Measurements from ENCODE around the gene ABI3BP.
A peak's percentile ranks its signal among the peaks of the same experiment; 100 is the strongest.

Gene ABI3BP

DNA sequence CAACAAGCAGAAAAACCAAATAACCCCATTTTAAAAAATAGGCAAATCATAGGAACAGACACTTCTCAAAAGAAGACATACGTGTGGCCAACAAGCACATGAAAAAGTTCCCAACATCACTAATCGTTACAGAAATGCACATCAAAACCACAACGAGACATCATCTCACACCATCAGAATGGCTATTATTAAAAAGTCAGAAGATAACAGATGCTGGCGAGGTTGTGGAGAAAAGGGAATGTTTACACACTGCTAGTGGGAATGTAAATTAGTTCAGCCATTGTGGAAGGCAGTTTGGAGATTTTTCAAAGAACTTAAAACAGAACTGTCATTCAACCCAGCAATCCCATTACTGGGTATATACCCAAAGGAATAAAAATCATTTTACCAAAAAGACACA is 60.7 kb downstream of the ABI3BP start:
- no peak for DNase-seq

DNA sequence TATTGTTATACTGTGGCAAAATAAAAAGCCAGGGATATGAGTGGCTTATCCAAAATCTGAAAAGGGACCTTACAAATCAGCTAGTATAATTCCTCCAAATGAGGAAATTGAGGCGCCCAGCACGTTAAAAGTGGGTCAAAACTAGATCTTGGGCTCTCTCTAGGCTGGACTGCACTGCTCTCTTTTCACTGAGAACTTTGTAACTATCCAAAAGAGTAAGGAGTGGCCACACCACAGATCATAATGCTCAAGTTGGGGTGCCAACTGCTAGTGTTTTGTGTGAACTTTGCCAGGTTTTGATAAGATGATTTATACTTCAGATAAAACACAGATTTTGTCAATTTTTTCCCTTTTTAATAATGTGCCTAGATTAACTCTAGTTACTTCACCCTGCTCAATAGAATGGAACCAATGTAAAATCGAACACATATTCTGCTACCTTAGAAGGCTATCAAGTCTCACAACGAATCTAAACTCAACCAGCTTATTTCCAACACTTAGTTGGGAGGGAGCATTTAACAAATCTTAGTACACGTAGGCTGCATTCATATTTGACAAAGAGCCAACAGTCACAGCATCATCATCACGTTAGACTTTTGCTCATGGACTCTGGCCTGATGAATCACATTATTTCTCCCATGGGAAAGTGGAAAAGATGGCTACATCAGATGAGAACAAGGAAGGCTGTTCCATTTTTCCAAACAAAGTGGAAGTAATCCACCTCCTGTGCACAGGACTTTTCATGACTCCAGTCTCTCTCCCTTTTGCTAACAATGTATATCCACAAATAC is 64.4 kb downstream of the ABI3BP start:
- no peak for DNase-seq

DNA sequence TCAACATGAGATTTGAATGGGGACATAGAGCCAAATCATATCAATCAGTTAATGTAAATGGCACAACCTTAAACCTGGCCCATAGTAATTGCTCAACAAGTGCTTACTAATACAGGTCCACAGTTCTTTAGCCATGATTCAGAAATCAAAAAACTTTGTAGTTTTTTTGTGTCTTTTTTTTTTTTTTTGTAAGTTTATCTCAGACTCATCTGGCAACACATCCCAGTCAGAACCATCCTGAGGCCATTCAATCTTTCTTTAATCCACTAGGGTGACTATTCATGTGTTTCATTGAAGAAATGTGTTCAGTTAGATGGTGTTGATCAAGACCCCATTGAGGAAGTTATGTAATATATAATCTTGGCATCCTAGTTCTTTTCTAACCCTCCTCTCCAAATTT is 65.4 kb downstream of the ABI3BP start:
- DNase-seq = no peak

DNA sequence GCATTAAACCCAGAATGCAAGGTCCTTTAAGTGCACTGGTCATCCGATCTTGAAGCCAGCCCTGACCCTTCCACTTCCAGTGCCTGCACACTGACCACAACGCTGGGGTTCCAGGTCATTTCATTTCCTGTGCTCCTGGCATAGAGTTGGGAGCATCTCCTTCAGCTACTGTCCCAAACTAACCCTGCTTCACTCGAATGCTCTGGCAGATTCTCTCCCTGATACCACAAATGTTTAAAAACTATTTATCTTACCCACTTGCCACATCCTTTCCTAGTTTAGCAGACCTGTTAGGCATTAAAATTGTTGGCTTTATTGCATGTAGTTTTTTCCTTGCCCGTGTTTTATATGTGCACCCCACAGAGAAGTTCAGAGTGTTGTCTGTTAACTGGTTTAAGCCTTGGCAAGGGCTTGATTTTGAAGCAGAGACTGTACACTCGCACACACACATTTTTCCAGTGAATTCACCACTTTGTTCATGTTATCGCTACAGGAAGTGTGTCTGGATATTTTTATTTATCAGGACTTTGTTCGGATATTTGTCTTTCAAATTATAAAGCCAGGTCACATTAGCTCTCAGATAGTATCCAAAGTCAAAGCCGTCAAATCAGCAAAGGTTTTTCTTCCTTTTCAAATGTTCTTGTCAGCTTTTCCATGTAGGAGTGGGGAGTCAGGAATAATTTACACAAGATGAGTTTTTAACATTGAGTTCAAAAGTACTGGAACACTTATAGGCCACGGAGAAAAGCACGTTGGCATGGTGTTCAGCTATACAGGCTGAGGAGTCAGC is 77.3 kb downstream of the ABI3BP start:
- DNase-seq = no peak

DNA sequence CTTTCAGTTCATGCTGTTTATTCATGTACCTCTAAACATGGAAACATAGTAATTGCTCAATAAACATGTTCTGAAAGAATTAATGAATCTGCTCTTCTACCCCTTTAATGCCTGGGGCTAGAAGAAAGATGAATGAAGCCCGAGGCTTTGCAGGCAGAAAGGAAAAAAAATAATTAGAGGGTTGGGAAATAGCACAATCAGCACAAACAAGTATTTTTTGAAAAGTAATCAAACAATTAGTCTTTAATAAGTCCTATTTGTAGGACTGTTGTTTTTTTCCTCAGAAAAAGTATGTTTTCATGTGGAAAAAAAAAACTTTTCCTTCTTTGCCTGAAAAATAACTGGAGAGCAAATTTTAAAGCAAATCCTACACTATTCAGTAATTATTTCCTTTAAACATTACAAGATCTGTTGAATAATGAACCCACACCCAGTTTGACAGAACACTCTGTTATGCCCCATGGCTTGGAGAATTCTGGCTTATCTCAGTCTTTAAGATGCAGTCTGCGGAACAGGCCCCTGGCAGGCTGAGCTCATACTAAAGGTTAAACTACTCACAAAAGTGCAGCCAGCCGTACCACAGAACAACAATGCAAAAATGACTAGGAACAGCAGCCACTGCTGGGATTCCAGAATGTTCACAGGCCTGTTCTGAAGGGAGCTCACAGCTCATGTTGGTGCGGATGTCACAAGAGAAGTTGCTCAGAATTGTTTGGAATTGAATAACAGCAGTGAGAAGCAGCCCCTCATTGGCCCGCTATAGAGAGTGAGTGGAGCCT is 79.2 kb downstream of the ABI3BP start:
- DNase-seq = no peak

DNA sequence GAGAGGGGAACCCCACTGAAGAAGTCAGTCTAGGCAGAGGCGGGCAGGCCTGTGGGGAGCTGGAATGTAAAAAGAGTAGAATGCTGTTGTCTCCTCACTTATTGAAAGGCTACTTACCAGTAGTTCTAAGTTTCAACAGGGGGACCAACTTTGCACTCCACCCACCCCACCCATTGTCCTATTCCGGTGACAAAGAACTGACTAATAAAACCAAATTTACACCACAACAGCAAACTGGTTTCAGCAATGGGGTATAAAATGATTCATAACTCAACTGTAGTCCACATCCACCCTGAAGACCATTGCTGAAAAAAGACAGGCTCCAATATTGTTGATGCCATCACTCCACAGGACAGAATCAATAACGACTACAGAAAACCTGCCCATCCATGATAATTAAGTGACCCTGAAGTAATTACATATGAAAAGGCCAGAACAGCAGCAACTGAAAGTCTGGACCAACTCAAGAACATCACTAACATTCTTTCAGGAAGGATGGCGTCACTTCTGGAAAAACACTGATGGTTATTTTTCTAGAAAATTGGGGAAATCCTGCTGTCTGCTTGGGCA is 80.2 kb downstream of the ABI3BP start:
- DNase-seq = no peak

DNA sequence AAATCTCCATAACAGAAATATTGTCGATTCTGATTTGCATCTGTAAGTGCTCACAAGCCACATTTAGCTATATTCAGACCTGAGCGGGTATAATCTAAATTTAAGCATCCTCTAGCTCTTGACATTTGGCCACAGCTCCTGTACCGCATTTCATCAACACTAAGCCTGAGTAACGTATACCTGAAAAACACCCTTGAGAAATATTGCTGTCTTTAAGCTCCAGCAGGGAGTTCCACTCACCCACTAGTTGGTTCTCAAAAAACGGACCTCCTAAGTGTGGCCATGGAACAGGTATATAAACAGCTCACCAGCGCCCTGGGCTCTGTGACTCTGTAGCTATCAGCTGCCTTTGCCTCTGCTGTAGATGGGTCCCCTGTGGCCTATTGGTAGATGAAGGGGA is 80.7 kb downstream of the ABI3BP start:
- no peak for DNase-seq

DNA sequence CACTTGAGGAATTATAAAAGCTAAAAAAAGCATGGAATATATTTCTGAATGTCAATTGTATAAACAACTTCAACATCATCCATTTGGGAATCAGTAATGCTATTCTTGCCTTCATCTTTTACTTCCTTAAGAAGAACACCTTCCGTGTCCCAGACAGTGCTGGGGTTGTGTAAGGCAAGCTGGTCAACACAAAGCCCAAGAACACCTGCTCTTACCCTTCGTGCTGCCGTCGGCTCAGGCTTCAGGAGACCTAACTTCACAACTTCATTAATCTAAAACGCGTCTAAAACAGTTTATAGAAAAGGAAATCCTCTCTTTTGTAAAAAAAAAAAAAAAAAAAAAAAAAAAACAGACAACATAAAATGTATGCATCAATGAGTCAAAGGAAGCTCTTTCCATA is 81.3 kb downstream of the ABI3BP start:
- no peak for DNase-seq

DNA sequence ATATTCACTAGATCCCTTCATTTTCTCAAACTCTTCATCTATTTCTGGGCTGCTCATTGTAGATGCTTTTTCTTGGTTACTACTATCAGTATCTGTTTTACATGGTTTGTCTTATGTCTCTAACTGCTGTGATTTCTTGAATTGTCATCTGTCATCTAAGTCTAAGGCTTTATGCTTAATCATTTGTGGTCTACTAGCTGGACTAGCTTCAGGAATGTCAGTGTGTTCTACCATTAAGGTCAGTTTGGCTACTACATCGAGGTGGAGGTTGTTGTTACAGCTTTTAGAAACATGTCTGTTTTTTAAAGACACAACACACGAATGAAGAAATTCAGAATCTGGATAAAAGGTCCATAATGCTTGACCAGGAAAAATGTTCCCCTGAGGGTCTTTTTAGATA is 82.2 kb downstream of the ABI3BP start:
- no peak for DNase-seq

DNA sequence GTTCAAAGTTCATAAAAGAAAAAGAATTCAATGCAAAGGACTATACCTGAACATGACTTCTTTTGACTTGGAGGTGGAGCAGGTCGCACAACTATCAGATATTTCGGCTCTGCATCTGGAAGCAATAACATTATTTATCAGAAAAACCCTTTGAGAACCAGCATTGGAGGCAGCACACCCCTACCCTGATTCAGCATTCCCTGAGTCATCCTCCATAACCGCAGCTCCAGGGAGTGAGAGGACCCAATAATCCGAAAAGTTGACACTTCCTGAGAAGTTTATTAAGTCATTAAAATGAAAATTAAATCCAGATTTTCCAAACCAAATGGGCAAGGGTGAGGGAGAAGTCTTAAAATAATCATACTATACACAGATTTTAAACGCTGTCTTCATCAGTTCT is 90.6 kb downstream of the ABI3BP start:
- DNase-seq = no peak

DNA sequence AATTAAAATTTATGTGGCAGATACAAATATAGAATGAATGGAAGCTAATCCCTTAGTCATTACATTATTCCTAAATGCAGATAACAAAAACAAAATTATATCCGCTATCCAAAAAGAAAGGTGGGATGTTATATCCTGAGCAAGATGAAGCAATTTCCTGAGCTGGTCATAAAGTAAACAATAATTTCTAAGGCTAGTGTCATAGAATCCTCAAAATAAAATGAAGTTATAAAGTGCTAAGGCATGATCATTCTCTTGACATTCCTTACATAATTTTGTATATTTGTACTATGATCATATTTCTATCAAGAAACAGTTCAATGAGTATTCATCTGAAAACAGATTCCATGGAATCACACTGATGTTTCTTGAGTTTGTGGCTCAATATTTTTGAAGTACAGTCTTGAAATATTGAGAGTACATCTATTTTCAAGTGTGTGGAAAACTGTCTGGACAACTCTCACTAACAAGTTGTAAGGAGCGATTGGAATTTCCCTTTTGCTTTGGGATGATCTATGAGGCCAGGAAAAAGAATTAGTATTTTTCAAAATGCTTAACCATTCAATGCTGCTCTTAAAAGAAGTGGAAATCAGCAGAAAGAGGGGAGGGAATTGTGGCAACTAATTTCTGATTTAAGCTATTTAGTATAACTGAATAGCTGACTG is 92.4 kb downstream of the ABI3BP start:
- no peak for DNase-seq

DNA sequence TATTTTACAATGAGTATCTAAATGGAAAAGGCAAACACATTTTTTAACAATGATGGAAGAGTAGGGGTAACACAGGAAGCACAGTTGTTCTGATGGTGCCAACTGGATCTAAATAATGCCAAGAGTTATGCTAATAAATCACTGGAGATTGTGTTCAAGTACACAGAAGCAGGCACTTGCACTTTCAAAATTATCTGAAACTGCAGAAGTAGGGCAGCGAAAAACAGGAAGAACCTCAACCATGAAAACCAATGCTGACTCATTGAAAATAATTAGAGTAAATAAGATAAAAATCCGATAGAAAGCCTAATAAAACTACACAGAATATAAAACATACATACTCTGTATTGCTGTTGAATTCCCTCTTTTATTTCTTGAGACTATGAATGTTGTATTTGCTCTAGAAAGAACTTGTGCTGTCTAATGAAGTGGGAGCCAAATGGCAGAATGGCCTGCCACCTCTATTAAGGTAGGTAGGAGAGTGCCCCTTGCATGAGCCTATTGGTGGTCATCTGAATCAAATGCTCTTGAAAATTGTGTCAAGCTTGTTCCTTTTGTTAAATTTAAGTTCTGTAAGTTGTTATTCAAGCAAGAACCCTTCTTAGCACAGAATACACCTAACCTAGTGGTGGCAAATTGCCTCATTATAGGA is 93.7 kb downstream of the ABI3BP start:
- no peak for DNase-seq

DNA sequence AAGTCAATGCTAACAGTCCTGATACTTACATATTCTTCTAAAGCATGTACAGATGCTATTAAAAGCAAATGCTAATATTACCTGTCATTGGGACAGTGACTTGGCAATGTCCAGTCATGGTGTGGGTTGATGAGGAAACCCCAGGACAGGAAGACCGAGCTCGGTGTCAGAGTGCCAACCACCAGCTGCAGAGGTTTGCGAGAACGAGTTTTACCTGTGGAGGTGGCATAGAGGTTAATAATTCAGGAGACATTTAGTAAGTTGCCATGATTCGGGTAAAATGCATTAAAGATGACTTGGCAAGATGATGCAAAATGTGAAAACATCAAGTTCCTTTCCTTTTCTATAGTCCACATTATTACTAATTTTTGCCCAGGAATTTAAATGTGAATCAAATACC is 94.5 kb downstream of the ABI3BP start:
- DNase-seq = no peak

DNA sequence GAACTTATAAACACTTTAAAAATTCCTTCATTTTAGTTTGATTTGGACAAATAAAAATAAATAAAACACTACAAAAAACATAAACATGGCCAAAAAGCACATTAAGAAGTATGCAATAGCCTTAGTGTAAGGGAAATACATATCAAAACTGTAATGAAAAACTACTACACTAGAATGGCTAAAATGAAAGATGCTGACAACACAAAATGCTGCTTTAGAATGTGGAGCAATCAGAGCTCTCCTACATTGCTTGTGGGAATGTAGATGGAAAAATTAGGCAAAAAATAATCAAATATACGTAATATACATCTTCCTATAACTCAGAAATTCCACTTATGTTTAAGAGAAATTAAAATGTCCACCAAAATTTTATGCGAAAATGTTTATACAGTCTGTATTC is 96.2 kb downstream of the ABI3BP start:
- DNase-seq = no peak

DNA sequence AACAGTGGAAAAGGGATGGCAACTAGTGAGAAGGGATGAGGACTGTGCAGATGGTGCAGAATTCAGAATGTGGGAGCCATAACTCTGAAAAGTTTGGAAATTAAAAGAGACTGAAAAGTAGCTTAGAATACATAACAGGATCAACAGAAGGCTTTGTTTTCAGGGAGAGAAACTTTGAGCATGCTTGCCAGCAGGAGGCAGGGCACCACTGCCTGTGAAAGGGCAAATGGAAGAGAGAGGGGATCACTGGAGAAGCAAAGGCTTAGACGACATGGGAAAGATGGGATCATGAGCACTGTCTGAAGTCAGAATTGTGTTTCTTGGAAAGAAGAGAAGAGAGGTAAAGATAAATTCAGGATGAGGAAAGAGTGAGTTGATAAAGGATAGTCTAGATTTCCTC is 99.6 kb downstream of the ABI3BP start:
- DNase-seq = no peak

DNA sequence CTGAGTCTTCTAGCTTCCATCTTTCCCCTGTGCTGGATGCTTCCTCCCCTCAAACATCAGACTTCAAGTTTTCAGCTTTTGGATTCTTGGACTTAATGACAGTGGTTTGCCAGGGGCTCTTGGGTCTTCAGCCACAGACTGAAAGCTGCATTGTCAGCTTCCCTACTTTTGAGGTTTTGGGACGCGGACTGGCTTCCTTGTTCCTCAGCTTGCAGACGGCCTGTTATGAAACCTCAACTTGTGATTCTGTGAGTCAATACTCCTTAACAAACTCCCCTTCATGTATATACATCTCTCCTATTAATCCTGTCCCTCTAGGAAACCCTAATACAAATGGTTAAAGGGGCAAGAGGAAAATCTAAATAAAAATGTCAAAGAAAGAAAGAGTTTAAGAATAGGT is 100.1 kb downstream of the ABI3BP start:
- no peak for DNase-seq

DNA sequence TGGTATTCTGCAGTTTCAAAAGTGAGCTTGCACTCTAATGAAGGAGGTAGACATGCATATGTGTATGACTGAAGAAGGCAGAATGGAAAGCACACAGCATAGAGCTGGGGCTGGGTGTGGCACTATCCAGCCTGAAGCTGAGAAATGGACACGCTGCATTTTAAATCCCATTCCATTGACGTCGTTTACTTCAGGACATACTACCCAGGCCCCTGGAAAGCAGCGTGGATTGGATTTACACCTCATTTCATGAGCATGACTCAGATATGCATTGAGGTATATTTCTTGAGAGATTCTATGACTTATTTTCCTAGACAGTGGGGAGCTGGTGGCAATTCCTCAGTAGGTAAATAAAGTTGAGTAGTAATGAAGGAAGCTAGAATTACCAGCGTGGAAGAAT is 101.4 kb downstream of the ABI3BP start:
- DNase-seq = no peak

DNA sequence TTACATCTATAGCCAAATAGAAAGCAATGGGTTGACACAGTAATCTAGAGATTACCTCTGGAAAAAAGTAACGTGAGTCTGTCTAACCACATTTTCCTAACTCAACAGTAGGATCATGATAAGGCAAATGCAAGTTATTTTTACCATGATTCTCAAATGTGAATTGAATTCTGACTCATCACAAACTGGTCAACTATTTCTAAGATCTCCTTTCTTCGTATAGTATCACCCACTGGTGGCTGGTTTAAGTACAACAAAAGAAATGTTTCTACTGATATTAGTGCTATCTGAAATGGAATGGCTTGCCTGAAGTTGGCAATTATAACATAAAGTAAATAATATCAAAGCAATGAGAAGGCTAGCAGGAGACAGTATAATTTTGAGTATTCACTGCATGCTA is 102.2 kb downstream of the ABI3BP start:
- DNase-seq = no peak

DNA sequence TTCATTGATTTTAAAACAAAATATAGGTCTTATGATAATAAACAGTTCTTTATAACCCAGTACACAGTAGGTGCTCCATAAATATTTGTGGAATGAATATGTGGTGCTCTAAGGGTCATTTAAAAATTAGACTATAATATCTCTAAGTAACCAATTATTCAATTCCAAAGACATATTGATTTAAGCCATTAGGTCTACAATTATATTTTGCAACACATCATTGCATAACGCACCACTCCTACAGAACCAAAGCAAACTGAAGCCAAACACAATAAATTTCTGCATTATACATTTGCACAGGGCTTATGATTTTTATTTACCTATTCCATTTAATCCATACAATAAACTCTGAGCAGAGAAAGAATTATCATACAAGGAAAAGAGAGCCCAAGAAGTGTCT is 104.3 kb downstream of the ABI3BP start:
- no peak for DNase-seq

DNA sequence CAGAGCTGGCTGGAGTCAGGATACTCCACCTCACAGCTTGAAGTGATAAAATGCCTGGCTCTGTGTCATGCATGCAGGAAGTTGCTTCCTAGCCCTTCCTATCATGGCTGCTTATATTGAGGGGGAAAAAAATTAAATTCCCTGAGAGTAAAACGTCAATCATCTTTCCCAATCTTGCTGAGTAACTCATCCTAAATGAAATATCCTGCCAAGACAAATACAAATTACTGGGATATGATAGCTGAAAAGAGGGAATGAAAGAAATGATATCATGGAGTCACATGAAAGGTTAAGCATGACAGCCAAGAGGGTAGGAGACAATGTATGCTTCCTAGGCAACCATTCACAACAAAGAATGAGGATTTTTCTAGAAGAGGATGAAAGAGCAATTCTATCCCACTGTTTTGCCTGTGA is 110.6 kb downstream of the ABI3BP start:
- DNase-seq = peak; percentile 37

DNA sequence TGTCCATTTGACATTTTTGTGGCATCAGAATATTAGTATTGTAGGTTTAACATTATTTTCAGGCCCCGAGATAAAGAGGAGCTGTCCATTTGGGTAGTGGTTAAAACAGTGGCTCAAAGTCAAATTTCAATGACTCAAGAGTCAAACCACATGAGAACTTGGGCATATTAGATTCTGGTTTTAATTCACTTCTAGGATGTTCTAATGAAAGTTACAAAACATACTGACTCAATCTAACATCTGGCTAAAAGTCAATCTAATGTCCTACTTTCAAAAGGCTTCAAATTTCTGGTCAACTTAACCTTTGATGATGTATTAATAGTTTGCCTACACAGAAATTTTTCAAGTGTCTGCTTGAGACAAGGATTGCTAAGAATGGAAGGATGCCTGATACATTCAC is 112.4 kb downstream of the ABI3BP start:
- no peak for DNase-seq

DNA sequence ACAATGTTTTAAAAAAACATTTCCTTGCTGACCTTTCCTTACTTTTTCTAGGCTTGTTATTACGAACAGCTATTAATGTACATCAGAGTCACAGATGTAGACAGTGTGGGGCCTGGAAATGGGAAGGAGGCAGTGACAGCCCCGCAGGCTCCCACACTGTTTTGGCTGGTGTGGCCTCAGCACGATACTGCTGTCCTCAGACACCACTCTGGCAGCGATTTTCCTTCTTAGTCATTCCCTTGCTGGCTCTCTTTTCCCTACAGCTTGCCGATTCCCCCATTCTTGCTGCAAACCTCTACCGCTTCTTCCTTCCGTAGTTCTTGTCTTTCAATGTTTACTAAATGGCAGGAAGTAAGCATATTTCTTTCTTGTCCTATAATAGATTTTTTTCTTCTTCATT is 113.1 kb downstream of the ABI3BP start:
- DNase-seq = peak; percentile 67
